Measurements from ENCODE around the gene RAD51AP1. TPM values are rescaled to one million over a fixed set of nuclear protein-coding genes. Genes with fewer than 3 reads are reported as not detected.
"Not testable (repeated sequence)": the region's sequence is repeated elsewhere in the genome, so short reads cannot be mapped to it uniquely, and the experiment has no call there.

RAD51AP1 gene
- total RNA-seq, 1 donor from 2014 or later = 48.2 TPM

GRCh38 chr12:4505376-4505986, 33.2 kb upstream of the RAD51AP1 start:
- Mint-ChIP-seq H3K27ac (ENCODE audit: unreplicated experiment) (no peak overlapping the region), H3K4me1 (peaks cover 5% of the 10 kb centered on the region), H3K4me3 (no peak overlapping the region), H3K9me3 (no peaks in the 10 kb centered on the region), H3K36me3 (ENCODE audit: low read depth) (peaks cover 9% of the 10 kb centered on the region), H3K27me3 (ENCODE audit: low read depth) (no peaks in the 10 kb centered on the region)
- TF ChIP-seq CTCF (conservative IDR thresholded peaks at IDR 0.05) = no peak
- DNase-seq (ENCODE audit: low read depth, low spot score) = no peak

- Mint-ChIP-seq H3K36me3 (ENCODE audit: low read depth) (peaks cover 9% of the 10 kb centered on the region), H3K27ac (ENCODE audit: unreplicated experiment) (no peak overlapping the region), H3K4me3 (no peak overlapping the region), H3K4me1 (peaks cover 5% of the 10 kb centered on the region), H3K9me3 (no peaks in the 10 kb centered on the region), H3K27me3 (ENCODE audit: low read depth) (no peaks in the 10 kb centered on the region)
- TF ChIP-seq CTCF (conservative IDR thresholded peaks at IDR 0.05) = no peak
- no peak for DNase-seq (ENCODE audit: low read depth, low spot score)
These were observed 32.3 kb upstream of the RAD51AP1 start for GRCh38 chr12:4506430-4506829.

GRCh38 chr12:4506870-4507269, 31.8 kb upstream of the RAD51AP1 start:
- no peak for DNase-seq (ENCODE audit: low read depth, low spot score)
- Mint-ChIP-seq H3K4me3 (peak overlapping the region; percentile 2), H3K36me3 (ENCODE audit: low read depth) (peaks cover 7% of the 10 kb centered on the region), H3K27me3 (ENCODE audit: low read depth) (no peaks in the 10 kb centered on the region), H3K27ac (ENCODE audit: unreplicated experiment) (no peak overlapping the region), H3K9me3 (no peaks in the 10 kb centered on the region), H3K4me1 (peaks cover 5% of the 10 kb centered on the region)
- TF ChIP-seq CTCF (conservative IDR thresholded peaks at IDR 0.05) = no peak

- Mint-ChIP-seq H3K27ac (ENCODE audit: unreplicated experiment) (peak overlapping the region; percentile 52), H3K4me3 (peak overlapping the region; percentile 87)
- H3K4me1 Mint-ChIP-seq; H3K27me3 Mint-ChIP-seq (ENCODE audit: low read depth); DNase-seq (ENCODE audit: low read depth, low spot score); H3K36me3 Mint-ChIP-seq (ENCODE audit: low read depth); H3K9me3 Mint-ChIP-seq: not testable (repeated sequence)
These were observed 30.2 kb upstream of the RAD51AP1 start for GRCh38 chr12:4508503-4508902.

- not testable (repeated sequence) for H3K9me3 Mint-ChIP-seq; H3K36me3 Mint-ChIP-seq (ENCODE audit: low read depth); DNase-seq (ENCODE audit: low read depth, low spot score); H3K4me1 Mint-ChIP-seq; H3K27me3 Mint-ChIP-seq (ENCODE audit: low read depth); H3K4me3 Mint-ChIP-seq; H3K27ac Mint-ChIP-seq (ENCODE audit: unreplicated experiment)
These were observed 29.4 kb upstream of the RAD51AP1 start for GRCh38 chr12:4509269-4509668.

GRCh38 chr12:4518106-4518728, 20.5 kb upstream of the RAD51AP1 start:
- H3K4me3 Mint-ChIP-seq = no peak overlapping the region
- H3K27me3 Mint-ChIP-seq (ENCODE audit: low read depth) = no peaks in the 10 kb centered on the region
- peaks cover 15% of the 10 kb centered on the region for H3K36me3 Mint-ChIP-seq (ENCODE audit: low read depth)
- no peaks in the 10 kb centered on the region for H3K4me1 Mint-ChIP-seq
- no peak for TF ChIP-seq CTCF (conservative IDR thresholded peaks at IDR 0.05)
- DNase-seq (ENCODE audit: low read depth, low spot score) = no peak
- no peak overlapping the region for H3K27ac Mint-ChIP-seq (ENCODE audit: unreplicated experiment)
- no peaks in the 10 kb centered on the region for H3K9me3 Mint-ChIP-seq

- not testable (repeated sequence) for H3K36me3 Mint-ChIP-seq (ENCODE audit: low read depth); H3K9me3 Mint-ChIP-seq; H3K4me3 Mint-ChIP-seq; H3K4me1 Mint-ChIP-seq; DNase-seq (ENCODE audit: low read depth, low spot score); H3K27me3 Mint-ChIP-seq (ENCODE audit: low read depth); H3K27ac Mint-ChIP-seq (ENCODE audit: unreplicated experiment)
These were observed 15.2 kb upstream of the RAD51AP1 start for GRCh38 chr12:4523443-4523842.

Measured in neural crest cell (in vitro differentiated cells).